Hepatocyte (in vitro differentiated cells): Measurements from ENCODE around the gene ABHD1. TPM values are rescaled to one million over a fixed set of nuclear protein-coding genes. Genes with fewer than 3 reads are reported as not detected.
A peak's percentile ranks its signal among the peaks of the same experiment; 100 is the strongest.

Experiments used
- DNase-seq: peaks from one replicate; pipeline ENCODE4 v3.0.0-alpha.2; 2016; ENCODE audit warnings: low spot score
- H2AFZ ChIP-seq: fragments of 200-600 bp; sonication (generic); 2 replicates; pipeline ENCODE4 v1.6.0; 2016; ENCODE audit warnings: antibody characterized with exemption, mild to moderate bottlenecking
- H3K27ac ChIP-seq: fragments of 200-600 bp; sonication (generic); 2 replicates; pipeline ENCODE4 v1.5.1; 2016; ENCODE audit warnings: mild to moderate bottlenecking
- H3K27me3 ChIP-seq: fragments of 200-600 bp; sonication (generic); 2 replicates; pipeline ENCODE4 v1.6.1; 2016
- H3K36me3 ChIP-seq: fragments of 200-600 bp; sonication (generic); replicated peaks from 2 replicates; pipeline ENCODE4 v1.5.1; 2016; ENCODE audit warnings: low read depth; ENCODE audit not compliant: insufficient read depth
- H3K4me1 ChIP-seq: fragments of 200-600 bp; sonication (generic); 2 replicates; pipeline ENCODE4 v1.5.1; 2016; ENCODE audit warnings: mild to moderate bottlenecking, moderate library complexity; ENCODE audit not compliant: insufficient read depth
- H3K4me2 ChIP-seq: fragments of 200-600 bp; sonication (generic); 2 replicates; pipeline ENCODE4 v1.6.0; 2016
- H3K4me3 ChIP-seq: fragments of 200-600 bp; sonication (generic); 2 replicates; pipeline ENCODE4 v1.5.1; 2016; ENCODE audit warnings: mild to moderate bottlenecking
- H3K79me2 ChIP-seq: fragments of 200-600 bp; sonication (generic); 2 replicates; pipeline ENCODE4 v1.6.0; 2017; ENCODE audit warnings: mild to moderate bottlenecking
- H3K9me2 ChIP-seq: fragments of 200-600 bp; sonication (generic); replicated peaks from 2 replicates; pipeline ENCODE4 v1.6.0; 2017; ENCODE audit warnings: mild to moderate bottlenecking; ENCODE audit not compliant: insufficient read depth
- H3K9me3 ChIP-seq: fragments of 200-600 bp; sonication (generic); 2 replicates; pipeline ENCODE4 v1.5.1; 2016; ENCODE audit warnings: low read depth, mild to moderate bottlenecking
- H4K20me1 ChIP-seq: fragments of 200-600 bp; sonication (generic); 2 replicates; pipeline ENCODE4 v1.6.0; 2016; ENCODE audit warnings: mild to moderate bottlenecking; ENCODE audit not compliant: insufficient read depth, poor library complexity, severe bottlenecking
- CTCF ChIP-seq: fragments of 200-600 bp; sonication (generic); IDR thresholded peaks from 2 replicates; pipeline ENCODE4 v1.5.1; 2016; ENCODE audit warnings: antibody characterized with exemption, mild to moderate bottlenecking; ENCODE audit not compliant: poor library complexity
- EZH2 ChIP-seq: fragments of 200-600 bp; sonication (generic); IDR thresholded peaks from 2 replicates; pipeline ENCODE4 v1.6.1; 2016; ENCODE audit warnings: antibody characterized with exemption, mild to moderate bottlenecking, borderline replicate concordance
- EZH2phosphoT487 ChIP-seq: fragments of 200-600 bp; sonication (generic); IDR thresholded peaks from one replicate; pipeline ENCODE4 v1.6.1; 2018; ENCODE audit warnings: antibody characterized with exemption, mild to moderate bottlenecking, low read depth, moderate library complexity; ENCODE audit not compliant: unreplicated experiment, severe bottlenecking
- WGBS: methylation state at CpG from one replicate; pipeline ENCODE4 v1.1.6; 2016; ENCODE audit warnings: low lambda C conversion rate; ENCODE audit errors: missing lambda C conversion rate; 5-methylcytosine and 5-hydroxymethylcytosine counted together
- polyA plus RNA-seq: library from polyadenylated mRNA; unstranded; fragments of >200 nt; fragmentation: Nextera tagmentation; extraction: Ambion mirVana; gene quantifications from 2 replicates; pipeline ENCODE4 v1.2.1, GENCODE V29; 2016
- total RNA-seq: library from RNA; depleted of rRNA; stranded (reverse); fragments of >200 nt; gene quantifications from 2 replicates; pipeline ENCODE4 v1.2.3, GENCODE V29; 2014

Gene ABHD1
- total and polyA plus RNA-seq, 2 experiments from 2014 or later, result 0.03 to 0.58 TPM

GRCh38 chr2:27164960-27165763 is 41.5 kb downstream of the ABHD1 start:
- Histone ChIP-seq H3K4me2 (no peak overlapping the region), H3K36me3 (no peaks in the 10 kb centered on the region), H4K20me1 (no peaks in the 10 kb centered on the region), H3K4me3 (no peak overlapping the region), H3K9me2 (no peaks in the 10 kb centered on the region), H3K27ac (no peak overlapping the region), H2AFZ (no peak overlapping the region), H3K27me3 (peaks cover 2% of the 10 kb centered on the region), H3K4me1 (no peaks in the 10 kb centered on the region), H3K79me2 (no peaks in the 10 kb centered on the region), H3K9me3 (no peaks in the 10 kb centered on the region)
- WGBS, result 85% methylated on average over 8 of the region's 8 CpGs
- no peak for DNase-seq
- no peak for TF ChIP-seq EZH2phosphoT487
- TF ChIP-seq CTCF, result no peak
- no peak for TF ChIP-seq EZH2

DNA sequence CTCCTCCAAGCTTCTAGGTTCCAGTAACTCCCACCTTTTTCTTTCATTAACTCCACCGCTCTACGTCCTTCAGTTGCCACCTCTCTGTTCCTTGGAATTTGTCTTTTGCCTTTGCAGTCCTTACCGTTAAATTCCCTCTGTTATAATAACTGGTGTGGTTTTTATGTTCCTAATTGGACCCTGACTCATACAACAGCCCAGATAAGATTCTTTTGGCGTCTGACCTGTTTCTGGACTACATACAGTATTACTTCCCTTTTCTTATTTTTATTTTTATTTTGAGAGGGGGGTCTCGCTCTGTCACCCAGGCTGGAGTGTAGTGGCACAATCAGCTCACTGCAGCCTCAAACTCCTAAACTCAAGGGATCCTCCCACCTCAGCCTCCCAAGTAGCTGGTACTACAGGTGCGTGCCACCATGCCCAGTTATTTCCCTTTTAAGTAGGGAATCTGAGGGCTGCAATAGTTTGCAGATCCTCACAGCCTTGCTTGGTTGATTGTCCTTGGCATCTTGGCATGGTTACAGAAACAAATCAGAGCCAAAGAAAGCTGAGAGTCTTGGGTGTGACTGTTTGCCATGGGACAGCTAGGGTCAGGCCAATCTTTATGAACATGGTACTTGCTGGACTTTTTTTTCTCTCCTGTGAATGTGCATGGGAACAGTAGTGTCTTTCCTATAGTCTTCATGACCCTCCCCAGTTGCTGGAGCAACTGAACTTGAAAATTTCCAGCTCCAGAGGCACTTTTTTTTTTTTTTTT is 47.1 kb downstream of the ABHD1 start:
- Histone ChIP-seq H3K27ac (no peak overlapping the region), H2AFZ (no peak overlapping the region), H4K20me1 (no peaks in the 10 kb centered on the region), H3K4me1 (no peaks in the 10 kb centered on the region), H3K4me3 (no peak overlapping the region), H3K9me3 (no peaks in the 10 kb centered on the region), H3K27me3 (peaks cover 8% of the 10 kb centered on the region), H3K4me2 (no peak overlapping the region), H3K9me2 (no peaks in the 10 kb centered on the region), H3K79me2 (no peaks in the 10 kb centered on the region), H3K36me3 (no peaks in the 10 kb centered on the region)
- WGBS, result 79% methylated on average over 6 of the region's 6 CpGs
- no peak for DNase-seq
- TF ChIP-seq EZH2phosphoT487 (no peak), EZH2 (no peak), CTCF (no peak)

DNA sequence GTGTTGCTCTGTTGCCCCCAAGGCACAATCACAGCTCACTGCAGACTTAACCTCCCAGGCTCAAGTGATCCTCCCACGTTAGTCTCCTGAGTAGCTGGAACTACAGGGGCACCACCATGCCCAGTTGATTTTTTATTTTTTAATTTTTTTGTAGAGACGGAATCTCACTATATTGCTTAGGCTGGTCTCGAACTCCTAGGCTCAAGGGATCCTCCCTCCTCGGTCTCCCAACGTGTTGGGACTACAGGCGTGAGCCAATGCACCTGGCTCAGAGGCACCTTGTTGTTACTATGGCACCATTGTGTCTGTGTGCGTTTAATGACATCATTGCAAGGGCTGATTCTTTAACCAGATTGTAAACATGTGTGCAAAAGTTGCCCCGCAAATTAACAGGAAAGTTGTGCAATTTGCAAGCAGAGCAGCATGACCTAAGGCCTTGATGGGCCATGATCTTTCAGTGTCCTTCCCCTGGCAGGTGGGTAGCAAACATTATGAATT is 47.8 kb downstream of the ABHD1 start:
- Histone ChIP-seq H3K9me3 (no peaks in the 10 kb centered on the region), H3K4me1 (no peaks in the 10 kb centered on the region), H3K27me3 (peaks cover 8% of the 10 kb centered on the region), H3K27ac (no peak overlapping the region), H4K20me1 (no peaks in the 10 kb centered on the region), H3K4me3 (no peak overlapping the region), H3K4me2 (no peak overlapping the region), H3K79me2 (no peaks in the 10 kb centered on the region), H3K36me3 (no peaks in the 10 kb centered on the region), H3K9me2 (no peaks in the 10 kb centered on the region), H2AFZ (no peak overlapping the region)
- 63% methylated on average over 8 of the region's 8 CpGs for WGBS
- TF ChIP-seq EZH2 (no peak), CTCF (no peak), EZH2phosphoT487 (no peak)
- DNase-seq, result peak; percentile 32
